ENCODE measurements around the gene RASL11A.
A peak's percentile ranks its signal among the peaks of the same experiment; 100 is the strongest.

Gene RASL11A

DNA sequence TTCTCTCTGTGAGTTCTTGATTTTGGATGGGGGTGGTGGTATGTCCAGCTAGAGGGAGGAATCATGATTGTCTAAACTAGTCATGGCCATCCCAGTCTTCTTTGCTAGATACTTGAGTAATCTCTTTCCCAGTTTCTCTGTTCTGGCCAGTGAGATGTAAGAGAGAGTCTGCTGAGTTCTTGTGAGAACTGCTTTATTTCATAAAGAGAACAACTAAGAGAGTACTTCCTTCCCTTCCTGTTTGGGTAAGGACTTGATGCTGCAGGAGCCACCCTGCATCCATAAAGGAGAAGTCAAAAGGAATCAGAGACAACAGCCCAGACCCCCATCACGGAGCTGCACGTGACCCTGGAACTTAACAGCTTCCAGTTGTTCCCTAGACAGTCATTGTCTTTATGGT lies 3.0 kb upstream of the RASL11A start:
- no peak overlapping the region for H3K4me3 ChIP-seq (ENCODE audit: low read length)
- no peak for DNase-seq (ENCODE audit: low read depth)
- TF ChIP-seq, protein P1, sequence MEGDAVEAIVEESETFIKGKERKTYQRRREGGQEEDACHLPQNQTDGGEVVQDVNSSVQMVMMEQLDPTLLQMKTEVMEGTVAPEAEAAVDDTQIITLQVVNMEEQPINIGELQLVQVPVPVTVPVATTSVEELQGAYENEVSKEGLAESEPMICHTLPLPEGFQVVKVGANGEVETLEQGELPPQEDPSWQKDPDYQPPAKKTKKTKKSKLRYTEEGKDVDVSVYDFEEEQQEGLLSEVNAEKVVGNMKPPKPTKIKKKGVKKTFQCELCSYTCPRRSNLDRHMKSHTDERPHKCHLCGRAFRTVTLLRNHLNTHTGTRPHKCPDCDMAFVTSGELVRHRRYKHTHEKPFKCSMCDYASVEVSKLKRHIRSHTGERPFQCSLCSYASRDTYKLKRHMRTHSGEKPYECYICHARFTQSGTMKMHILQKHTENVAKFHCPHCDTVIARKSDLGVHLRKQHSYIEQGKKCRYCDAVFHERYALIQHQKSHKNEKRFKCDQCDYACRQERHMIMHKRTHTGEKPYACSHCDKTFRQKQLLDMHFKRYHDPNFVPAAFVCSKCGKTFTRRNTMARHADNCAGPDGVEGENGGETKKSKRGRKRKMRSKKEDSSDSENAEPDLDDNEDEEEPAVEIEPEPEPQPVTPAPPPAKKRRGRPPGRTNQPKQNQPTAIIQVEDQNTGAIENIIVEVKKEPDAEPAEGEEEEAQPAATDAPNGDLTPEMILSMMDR (conservative IDR thresholded peaks at IDR 0.05; ENCODE audit: low read length), result no peak

DNA sequence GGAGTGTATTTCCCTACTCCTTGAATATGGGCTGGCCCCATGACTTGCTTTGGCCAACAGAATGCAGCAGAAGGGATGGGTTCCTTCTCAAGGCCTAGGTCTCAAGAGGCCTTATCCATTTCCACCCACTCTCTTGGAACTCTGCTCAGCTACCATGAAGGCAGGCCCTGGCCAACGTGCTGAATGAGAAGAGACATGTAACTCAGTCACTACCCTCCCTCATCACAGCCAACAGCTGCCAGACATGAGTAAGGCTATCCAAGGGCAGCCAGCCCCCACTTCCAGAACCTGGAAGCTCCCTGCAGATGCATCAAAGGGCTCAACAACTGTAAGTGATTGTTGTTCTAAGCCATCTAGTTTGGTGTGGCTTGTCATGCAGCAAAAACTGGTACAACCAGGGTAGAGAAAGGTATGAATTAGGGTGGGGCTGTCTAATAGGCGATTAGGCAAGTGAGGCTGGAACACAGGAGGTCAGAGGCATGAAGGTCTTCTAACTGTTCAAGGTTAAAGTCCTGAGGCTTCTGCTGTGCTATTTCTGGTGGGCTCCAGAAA lies 1.4 kb upstream of the RASL11A start:
- DNase-seq (ENCODE audit: low read depth), result no peak
- TF ChIP-seq, protein P1 (conservative IDR thresholded peaks at IDR 0.05; ENCODE audit: low read length), result no peak
- no peak overlapping the region for H3K4me3 ChIP-seq (ENCODE audit: low read length)

DNA sequence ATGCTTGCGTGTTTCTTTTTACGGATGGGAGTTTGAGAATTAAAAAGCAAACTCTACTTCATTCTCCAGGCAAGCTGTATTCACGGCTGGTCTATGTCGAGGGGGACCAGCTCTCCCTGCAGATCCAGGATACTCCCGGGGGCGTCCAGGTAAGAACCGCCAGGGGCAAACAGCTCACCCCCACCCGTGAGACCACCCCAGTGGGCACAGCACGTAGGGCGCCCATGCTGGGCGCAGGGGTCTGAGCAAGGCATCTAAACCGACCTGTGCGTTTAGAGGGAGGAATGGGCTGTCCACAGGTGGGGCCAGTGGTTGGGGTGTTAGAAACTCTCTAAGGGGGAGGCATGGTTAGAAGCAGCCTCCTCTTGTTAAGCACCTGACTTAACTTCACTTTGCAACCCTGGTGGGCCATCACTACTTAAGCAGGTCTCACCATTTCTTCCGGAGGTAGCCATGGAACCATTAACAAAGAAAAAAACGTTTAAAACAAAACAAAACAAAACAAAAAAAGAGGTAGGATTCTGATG lies 1.0 kb downstream of the RASL11A start:
- DNase-seq (ENCODE audit: low read depth), result no peak
- TF ChIP-seq, protein P1 (conservative IDR thresholded peaks at IDR 0.05; ENCODE audit: low read length), result no peak
- peak overlapping the region; percentile 73 for H3K4me3 ChIP-seq (ENCODE audit: low read length)

DNA sequence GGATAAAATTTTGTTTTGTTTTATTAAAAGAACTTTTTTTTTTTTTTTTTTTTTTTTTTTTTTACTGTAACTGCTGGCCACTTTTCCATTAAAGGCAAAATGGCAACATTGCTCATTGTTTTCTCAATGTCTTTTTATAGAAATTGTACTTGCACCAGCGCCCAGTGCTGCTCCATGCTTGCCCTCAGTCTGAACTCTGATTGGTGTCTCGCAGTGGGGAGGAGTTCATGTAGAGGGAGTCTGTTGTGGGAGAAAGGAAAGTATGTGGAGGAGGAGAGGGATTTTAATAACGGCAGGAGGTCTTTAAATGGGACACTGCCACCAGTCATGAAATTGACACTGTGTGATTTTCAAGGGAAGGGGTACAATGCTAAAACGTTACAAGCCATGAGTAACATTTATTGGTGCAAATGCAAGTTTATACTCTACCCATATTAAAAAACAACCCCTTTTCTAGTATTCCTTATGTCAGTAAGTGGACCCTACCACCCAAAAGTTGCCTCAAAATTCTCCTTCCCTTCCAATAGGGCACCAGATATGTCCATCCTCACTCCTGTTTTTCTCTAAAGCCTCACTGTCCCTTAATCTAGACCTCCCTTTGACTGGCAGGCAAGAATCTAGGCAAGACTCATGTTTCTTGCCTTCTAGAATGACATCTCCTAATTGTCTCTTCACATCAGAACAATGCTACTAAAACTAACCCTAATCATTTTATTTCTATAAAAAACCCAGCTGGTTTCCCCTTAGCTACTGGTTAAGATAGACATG lies 3.2 kb downstream of the RASL11A start:
- DNase-seq (ENCODE audit: low read depth), result no peak
- TF ChIP-seq, protein P1 (conservative IDR thresholded peaks at IDR 0.05; ENCODE audit: low read length), result no peak
- no peak overlapping the region for H3K4me3 ChIP-seq (ENCODE audit: low read length)

DNA sequence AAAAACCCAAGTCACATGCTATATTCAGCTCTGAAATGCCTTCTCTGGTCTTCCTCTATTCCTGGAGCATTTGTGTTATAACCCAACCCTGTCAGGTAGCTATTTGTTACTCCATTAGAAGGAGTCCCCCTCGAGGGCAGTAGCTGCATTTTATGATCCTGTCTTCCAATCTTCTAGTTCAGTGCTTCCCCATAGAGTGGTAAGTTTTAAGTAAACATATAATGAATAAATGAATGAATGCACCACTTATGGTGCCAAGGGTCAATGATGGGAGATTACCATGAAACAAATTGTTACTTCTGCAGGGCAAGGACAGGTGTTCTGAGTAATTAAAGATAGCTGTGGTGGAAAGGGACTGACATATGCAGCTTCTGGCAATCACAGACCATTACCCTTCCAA lies 4.0 kb downstream of the RASL11A start:
- DNase-seq (ENCODE audit: low read depth), result no peak
- H3K4me3 ChIP-seq (ENCODE audit: low read length), result no peak overlapping the region
- TF ChIP-seq, protein P1 (conservative IDR thresholded peaks at IDR 0.05; ENCODE audit: low read length), result no peak

DNA sequence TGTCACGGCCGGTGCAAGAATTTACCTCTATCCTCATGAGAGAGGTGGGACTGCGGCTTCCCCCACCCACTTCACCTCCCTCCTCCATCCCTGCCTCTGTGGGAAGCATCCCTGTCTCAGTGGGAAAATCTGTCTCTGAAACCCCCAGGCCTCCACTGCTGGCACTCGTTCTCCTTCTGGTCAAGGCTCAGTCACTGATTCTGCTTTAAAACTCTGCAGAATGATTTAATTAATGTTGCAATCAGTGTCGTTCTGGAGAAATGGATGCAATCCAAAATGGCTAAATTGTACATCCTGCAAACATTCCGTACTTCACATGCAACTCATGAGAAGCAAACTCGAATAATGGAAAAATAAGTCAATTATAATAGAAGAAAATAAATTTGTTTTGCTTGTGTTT lies 5.6 kb downstream of the RASL11A start:
- TF ChIP-seq, protein P1 (conservative IDR thresholded peaks at IDR 0.05; ENCODE audit: low read length), result no peak
- peak; percentile 82 for DNase-seq (ENCODE audit: low read depth)
- no peak overlapping the region for H3K4me3 ChIP-seq (ENCODE audit: low read length)

DNA sequence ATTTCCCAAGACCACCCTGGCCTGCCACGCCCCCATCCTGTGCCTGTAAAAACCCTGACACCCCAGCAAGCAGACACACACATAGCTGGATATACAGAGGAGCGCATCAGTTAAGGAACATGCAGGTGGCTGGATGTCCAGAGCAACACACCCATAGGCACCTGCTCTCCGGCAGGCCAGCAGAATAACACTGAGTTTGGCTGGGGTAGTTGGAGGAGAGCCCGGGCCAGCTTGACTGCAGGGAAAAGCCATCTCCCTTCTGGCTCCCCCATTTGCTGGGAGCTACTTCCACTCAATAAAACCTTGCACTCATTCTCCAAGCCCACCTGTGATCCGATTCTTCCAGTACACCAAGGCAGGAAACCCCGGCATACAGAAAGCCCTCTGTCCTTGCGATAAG lies 8.9 kb downstream of the RASL11A start:
- DNase-seq (ENCODE audit: low read depth), result no peak
- TF ChIP-seq, protein P1 (conservative IDR thresholded peaks at IDR 0.05; ENCODE audit: low read length), result no peak
- no peak overlapping the region for H3K4me3 ChIP-seq (ENCODE audit: low read length)

Data from AG10803 (cell line).